GM19395 (cell line): ENCODE results near the gene CCL5.
A peak's percentile ranks its signal among the peaks of the same experiment; 100 is the strongest.
"Not testable (repeated sequence)": the region's sequence is repeated elsewhere in the genome, so short reads cannot be mapped to it uniquely, and the experiment has no call there.

ENCODE experiments used
- ATAC-seq: cut with Tn5 transposase; IDR thresholded peaks from one replicate; pipeline ENCODE4 v1.9.1; 2021; ENCODE audit warnings: mild to moderate bottlenecking, moderate library complexity; ENCODE audit not compliant: unreplicated experiment

The CCL5 gene

GRCh38 chr17:35900280-35900679 is 20.1 kb upstream of the CCL5 start:
- ATAC-seq: no peak

- ATAC-seq: no peak
These were observed 18.3 kb upstream of the CCL5 start for GRCh38 chr17:35898283-35899070.

GRCh38 chr17:35897772-35898171 is 17.6 kb upstream of the CCL5 start:
- not testable (repeated sequence) for ATAC-seq

- peak; percentile 65 for ATAC-seq
These were observed 15.8 kb upstream of the CCL5 start for GRCh38 chr17:35895636-35896587.

GRCh38 chr17:35894206-35894605 is 14.0 kb upstream of the CCL5 start:
- ATAC-seq: no peak

GRCh38 chr17:35893751-35894150 is 13.6 kb upstream of the CCL5 start:
- no peak for ATAC-seq

- ATAC-seq: no peak
These were observed 12.2 kb upstream of the CCL5 start for GRCh38 chr17:35892091-35893035.

- ATAC-seq: no peak
These were observed 11.1 kb upstream of the CCL5 start for GRCh38 chr17:35891269-35891668.

- ATAC-seq: no peak
These were observed 10.6 kb upstream of the CCL5 start for GRCh38 chr17:35890774-35891155.

- ATAC-seq: no peak
These were observed 9.9 kb upstream of the CCL5 start for GRCh38 chr17:35889818-35890773.

- no peak for ATAC-seq
These were observed 9.1 kb upstream of the CCL5 start for GRCh38 chr17:35889241-35889640.

- ATAC-seq: no peak
These were observed 1.8 kb downstream of the CCL5 start for GRCh38 chr17:35878361-35878760.

- no peak for ATAC-seq
These were observed 2.7 kb downstream of the CCL5 start for GRCh38 chr17:35877345-35878029.

- ATAC-seq: no peak
These were observed 3.6 kb downstream of the CCL5 start for GRCh38 chr17:35876534-35876933.

- ATAC-seq: no peak
These were observed 4.4 kb downstream of the CCL5 start for GRCh38 chr17:35875800-35876139.

- no peak for ATAC-seq
These were observed 4.9 kb downstream of the CCL5 start for GRCh38 chr17:35875072-35875799.

- ATAC-seq: no peak
These were observed 7.8 kb downstream of the CCL5 start for GRCh38 chr17:35872196-35872980.
